GM12892 (cell line): ENCODE data around the gene CRYL1.

Source experiments
- DNase-seq: peaks from one replicate; pipeline ENCODE4 v3.0.0; 2011; ENCODE audit not compliant: insufficient read length
- FAIRE-seq: peaks from 2 replicates; lab custom pipeline; 2011; peaks lifted over from hg19 to GRCh38; lab: Jason Lieb, UNC
- POLR2A ChIP-seq: IDR thresholded peaks from 2 replicates; pipeline ENCODE4 v1.6.1; 2011; ENCODE audit warnings: low read depth, low read length, control low read depth
- POLR2AphosphoS5 ChIP-seq: IDR thresholded peaks from 2 replicates; pipeline ENCODE4 v1.6.1; 2011; ENCODE audit warnings: low read depth, low read length, control low read depth
- TAF1 ChIP-seq: IDR thresholded peaks from 2 replicates; pipeline ENCODE4 v1.6.1; 2011; ENCODE audit warnings: low read depth, mild to moderate bottlenecking, control low read depth, low read length, borderline replicate concordance

Gene CRYL1

DNA sequence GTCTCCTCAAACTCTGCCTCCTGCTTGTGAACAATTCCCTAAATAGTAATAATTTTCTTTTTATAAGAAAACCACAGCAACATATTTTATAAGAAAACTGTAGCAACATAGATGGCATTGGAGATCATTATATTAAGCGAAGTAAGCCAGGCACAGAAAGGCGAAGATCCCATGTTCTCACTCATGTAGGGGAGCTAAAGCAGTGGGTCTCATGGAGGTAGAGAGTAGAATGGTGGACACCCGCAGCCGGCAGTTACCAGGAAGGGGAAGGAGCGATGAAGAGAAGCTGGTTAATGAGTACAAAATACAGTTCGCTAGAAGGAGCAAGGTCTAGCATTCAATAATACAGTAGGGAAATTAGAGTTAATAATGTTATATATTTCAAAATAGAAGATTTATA, 42.9 kb downstream of the CRYL1 start:
- FAIRE-seq: no peak
- no peak for DNase-seq
- TF ChIP-seq TAF1: no peak
- TF ChIP-seq POLR2AphosphoS5: no peak
- no peak for TF ChIP-seq POLR2A

DNA sequence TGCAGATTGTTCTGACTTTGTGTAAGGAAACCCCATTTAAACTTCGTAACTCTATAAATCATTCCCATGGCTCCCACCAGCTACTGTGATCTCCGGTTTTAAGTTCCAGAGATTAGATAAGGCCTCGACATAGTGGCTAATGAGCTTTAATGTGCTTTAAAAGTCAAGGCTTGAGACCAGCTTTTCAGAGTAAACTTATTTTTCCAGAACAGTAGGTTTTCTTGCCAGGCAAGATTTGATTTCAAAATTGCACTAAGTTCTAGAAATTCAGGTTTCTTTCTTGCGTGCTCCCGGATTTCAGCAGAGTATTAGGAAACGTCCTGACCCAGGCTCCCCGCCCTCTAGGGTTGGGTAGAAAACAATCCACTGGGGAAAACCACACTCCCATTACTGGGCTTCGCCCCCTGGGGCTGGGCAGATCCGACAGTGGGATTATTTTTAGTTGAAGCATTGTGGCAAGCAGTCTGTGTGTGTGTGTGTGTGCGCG, 43.3 kb downstream of the CRYL1 start:
- FAIRE-seq (no peak), DNase-seq (no peak)
- TF ChIP-seq POLR2AphosphoS5 (no peak), POLR2A (no peak), TAF1 (no peak)

DNA sequence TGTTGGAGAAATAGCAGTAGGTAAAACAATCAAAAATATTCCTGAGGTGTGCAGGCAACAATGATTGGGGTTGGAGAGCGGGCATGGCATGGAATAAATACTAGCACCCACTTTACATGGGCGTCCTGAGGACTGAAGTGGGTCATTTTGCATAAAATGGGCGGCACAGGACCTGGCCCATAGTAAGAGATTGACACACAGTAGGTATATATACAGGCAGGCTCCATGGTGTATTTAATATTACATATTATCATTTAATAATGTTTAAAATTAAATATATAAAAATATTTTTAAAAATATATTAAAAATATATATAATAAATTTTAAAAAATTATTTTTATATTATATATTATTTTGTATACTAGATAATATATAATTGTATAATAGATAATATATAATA, 48.3 kb downstream of the CRYL1 start:
- no peak for DNase-seq
- FAIRE-seq: no peak
- TF ChIP-seq POLR2A: no peak
- no peak for TF ChIP-seq TAF1
- TF ChIP-seq POLR2AphosphoS5: no peak

DNA sequence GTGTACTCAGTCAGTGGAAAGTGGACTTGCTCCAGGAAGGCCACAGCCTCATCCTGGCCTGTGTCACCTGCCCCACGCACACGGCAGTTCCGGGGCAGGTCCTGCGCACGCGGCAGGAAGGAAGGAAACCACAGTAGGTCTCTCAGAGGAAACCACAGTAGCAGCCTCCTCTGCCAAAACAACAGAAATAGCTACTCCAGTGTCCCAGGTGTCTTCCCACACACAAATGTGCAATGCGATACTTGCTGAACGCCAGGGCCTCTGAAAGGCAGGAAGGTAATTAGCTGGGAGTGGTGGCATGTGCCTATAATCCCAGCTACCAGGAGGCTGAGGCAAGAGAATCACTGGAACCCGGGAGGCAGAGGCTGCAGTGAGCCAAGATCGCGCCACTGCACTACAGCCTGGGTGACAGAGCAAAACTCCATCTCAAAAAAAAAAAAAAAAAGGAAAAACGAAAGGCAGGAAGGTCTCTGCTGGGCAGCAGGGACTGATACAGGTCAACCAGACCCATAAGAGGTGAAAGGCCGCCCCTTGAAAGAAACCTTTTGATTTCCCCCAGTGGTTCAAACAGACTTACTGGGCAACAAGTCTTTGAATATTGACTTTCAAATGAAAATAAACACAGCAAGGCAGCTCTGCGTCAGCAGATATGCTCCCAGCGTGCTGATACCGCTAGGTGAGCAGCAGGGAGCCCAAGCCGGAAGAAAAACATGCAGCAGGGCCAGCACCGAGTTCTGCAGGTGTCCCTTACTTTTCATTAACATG, 49.5 kb downstream of the CRYL1 start:
- peak; percentile 85 for FAIRE-seq

DNA sequence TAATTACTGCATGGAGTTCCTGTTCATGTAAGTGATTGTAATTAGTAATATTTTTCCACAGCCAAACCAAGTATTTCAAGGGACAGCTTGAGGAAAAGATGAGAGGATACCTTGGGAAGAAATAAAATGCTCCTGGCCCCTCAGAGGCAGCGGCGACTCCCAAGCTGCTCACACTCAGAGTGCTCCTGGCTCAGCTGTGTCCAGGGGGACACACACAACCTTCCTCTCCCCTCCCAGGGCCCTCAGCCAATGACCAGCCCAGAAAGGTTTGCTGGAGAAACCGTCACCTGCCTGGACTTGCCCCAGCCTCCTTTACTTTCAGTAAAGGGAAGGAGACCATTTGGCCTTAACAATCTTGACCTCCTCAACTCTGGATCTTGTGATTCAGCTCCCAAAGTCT, 51.1 kb downstream of the CRYL1 start:
- no peak for TF ChIP-seq POLR2A
- TF ChIP-seq POLR2AphosphoS5: no peak
- TF ChIP-seq TAF1: no peak
- no peak for FAIRE-seq
- no peak for DNase-seq

More for the DNA sequence above, 49.5 kb downstream of the CRYL1 start:
- DNase-seq: peak; percentile 66
- TF ChIP-seq TAF1: no peak
- no peak for TF ChIP-seq POLR2A
- TF ChIP-seq POLR2AphosphoS5: no peak

DNA sequence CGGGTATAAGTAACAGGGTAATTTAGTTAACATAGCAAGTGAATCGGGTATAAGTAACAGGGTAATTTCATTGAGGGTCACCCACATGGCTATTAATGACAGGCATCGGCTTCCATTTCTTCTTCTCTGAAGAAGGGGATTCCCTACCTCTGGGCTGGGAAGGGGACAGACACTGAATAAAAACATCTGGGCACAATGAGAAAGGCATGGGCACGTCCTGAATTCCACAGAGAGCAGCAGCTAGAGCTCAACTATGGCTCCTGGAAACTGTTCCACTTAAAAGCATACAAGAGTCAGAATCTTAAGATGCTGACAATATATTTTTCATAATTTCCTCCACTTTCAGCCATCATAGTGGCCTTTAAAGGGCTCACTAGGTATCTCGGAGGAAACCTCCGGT, 51.8 kb downstream of the CRYL1 start:
- FAIRE-seq (no peak), DNase-seq (no peak)
- TF ChIP-seq TAF1 (no peak), POLR2AphosphoS5 (no peak), POLR2A (no peak)

DNA sequence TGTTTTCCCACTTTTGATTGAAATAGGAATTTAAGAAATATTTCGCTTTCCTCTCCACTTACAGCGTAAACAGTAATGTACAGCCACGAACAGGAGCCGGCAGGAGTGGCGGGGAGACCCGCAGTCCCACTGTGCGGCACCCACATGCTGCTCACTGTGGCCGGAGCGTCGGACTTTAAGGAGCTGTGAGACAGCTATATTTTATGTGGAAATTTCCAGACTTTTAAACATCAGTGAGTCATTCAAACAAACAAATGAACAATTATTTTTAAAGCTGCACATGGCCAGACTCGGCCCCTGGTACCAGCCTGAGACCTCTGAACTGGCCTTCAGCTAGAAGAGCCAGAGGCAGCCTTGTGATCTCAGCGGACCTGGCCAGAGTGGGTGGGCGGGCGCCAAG, 52.5 kb downstream of the CRYL1 start:
- TF ChIP-seq TAF1 (no peak), POLR2AphosphoS5 (no peak), POLR2A (no peak)
- no peak for DNase-seq
- no peak for FAIRE-seq

DNA sequence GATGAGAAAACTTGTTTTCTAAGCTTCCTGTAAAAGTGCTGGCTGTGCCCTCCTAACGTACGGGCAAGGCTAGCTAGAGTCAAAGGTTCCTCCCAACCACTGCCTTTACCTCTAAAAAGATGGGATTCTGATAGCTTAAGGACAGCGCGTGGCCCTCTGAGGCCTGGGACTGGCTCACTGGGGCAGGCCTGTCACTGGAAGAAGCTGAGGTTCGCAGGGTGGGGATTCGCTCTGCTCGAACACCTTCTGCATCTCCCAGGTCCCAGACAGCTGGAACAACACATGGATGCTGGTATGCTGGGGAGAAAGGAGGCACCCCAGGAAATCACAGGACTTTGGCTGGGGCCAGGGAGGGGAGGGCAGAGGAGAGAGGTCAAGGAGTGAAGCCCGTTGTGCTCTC, 53.1 kb downstream of the CRYL1 start:
- DNase-seq (no peak), FAIRE-seq (no peak)
- TF ChIP-seq TAF1 (no peak), POLR2AphosphoS5 (no peak), POLR2A (no peak)

DNA sequence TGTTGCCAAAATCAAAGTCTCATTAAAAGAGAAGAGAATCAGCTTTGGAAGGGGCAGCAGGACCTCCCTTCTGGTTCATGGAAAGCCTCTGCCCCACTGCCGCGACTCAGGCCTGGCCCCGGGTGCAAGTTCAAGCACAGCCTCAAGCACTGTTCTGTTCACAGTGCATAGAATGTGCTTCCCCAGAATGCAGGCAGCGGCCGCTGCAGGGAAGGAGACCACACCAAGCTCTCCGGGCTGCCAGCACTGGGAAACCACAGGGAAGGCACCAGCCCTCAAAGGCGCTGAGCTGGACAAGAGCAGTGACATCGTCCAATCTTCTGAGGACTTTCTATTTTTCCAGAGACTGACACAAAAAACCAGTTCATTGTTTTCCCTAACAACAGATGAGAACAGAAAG, 55.5 kb downstream of the CRYL1 start:
- FAIRE-seq (no peak), DNase-seq (no peak)
- TF ChIP-seq POLR2AphosphoS5 (no peak), TAF1 (no peak)

DNA sequence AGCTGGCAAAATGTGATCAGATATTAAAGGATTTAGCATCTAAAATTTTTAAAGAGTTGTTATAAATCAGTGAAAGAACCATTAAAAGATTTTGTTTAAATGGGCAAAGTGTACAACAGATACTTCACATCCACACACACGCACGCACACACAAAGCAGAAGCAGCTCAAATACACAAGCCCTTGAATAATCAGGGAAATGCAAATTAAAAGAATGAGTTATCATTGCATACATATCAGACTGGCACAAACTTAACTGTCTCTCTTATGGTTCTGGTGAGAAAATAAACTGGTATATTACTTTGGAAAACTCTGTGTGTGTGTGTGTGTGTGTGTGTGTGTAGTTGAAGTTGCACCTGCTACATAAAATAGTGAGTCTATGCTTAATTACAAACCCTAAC, 59.3 kb downstream of the CRYL1 start:
- DNase-seq (no peak), FAIRE-seq (no peak)
- TF ChIP-seq POLR2A (no peak), TAF1 (no peak), POLR2AphosphoS5 (no peak)

DNA sequence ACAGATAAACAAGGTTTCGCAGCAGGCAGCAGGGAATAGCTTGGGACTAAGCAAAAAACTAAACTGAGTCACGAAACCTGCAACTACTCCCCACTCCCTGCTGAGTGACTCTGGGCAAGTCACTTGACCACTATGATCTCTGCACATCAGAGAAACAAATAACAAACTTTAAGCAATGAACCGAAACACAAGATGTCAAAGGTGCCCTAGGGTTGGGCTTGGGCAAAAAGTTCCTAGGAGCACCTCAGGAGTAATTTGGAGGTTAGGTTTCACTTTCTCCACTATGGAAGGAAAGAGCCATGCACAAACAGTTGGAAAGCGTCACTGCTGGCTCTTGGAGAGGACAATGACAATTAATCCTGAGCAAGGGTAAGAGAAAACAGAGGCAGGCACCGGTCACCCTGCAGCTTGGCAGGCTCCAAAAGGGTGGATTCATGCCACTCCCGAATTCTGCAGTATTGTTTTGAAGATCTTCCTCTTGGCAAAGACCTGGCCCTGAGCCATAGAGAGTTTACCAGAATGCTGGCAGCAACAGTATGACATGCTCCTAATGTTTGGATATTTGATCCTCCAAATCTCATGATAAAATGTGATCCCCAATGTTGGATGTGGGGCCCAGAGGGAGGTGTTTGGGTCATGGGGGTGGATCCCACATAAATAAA, 60.3 kb downstream of the CRYL1 start:
- TF ChIP-seq POLR2A: no peak
- TF ChIP-seq POLR2AphosphoS5: no peak
- no peak for TF ChIP-seq TAF1
- no peak for DNase-seq
- no peak for FAIRE-seq

DNA sequence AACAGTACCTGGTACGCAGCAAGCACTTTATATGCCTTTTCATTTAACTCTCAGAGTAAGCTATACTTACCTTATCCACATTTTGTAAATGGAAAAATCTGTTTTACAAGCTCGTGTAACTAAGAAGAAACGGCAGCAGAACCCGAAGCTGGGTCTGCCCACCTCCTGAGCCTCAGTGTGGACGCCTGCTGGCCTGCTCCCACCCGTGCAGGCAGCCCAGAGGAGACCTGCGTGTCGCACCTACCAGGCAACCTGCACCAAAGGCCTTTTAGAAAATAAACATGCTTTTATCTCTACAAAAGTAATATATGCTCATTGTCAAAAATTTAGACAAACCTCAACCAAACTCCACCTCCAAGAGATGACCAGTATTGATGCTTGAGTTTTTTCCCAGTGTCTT, 62.7 kb downstream of the CRYL1 start:
- FAIRE-seq: no peak
- TF ChIP-seq TAF1 (no peak), POLR2AphosphoS5 (no peak)

More for the DNA sequence above, 62.7 kb downstream of the CRYL1 start:
- no peak for DNase-seq
